ENCODE results near the gene PIKFYVE.

DNA sequence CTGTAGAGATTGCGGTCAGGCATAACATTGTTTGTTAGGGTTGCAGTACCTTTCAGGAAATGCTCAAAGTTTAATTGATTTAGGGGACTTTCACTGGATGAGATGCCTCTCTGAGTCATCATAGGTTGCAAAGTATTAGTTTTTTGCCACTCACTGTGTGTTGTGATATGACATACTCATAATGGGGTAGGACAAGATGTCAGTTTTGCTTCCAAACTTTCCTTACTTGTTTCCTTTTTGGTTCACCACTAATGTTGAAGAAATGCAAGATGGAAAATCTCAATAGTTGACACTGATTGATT lies 105.5 kb downstream of the PIKFYVE start:
- TF ChIP-seq, protein P1, sequence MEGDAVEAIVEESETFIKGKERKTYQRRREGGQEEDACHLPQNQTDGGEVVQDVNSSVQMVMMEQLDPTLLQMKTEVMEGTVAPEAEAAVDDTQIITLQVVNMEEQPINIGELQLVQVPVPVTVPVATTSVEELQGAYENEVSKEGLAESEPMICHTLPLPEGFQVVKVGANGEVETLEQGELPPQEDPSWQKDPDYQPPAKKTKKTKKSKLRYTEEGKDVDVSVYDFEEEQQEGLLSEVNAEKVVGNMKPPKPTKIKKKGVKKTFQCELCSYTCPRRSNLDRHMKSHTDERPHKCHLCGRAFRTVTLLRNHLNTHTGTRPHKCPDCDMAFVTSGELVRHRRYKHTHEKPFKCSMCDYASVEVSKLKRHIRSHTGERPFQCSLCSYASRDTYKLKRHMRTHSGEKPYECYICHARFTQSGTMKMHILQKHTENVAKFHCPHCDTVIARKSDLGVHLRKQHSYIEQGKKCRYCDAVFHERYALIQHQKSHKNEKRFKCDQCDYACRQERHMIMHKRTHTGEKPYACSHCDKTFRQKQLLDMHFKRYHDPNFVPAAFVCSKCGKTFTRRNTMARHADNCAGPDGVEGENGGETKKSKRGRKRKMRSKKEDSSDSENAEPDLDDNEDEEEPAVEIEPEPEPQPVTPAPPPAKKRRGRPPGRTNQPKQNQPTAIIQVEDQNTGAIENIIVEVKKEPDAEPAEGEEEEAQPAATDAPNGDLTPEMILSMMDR (IDR thresholded peaks at IDR 0.05), result no peak
- TF ChIP-seq POLR2A (IDR thresholded peaks at IDR 0.05), result no peak
